PFSK-1 (cell line): ENCODE data around the gene SRRT.

ENCODE experiments used
- POLR2AphosphoS5 ChIP-seq: IDR thresholded peaks from 2 replicates; pipeline ENCODE4 v1.6.1; 2012; ENCODE audit warnings: low read depth, mild to moderate bottlenecking, control low read depth, low read length, moderate library complexity
- SIN3A ChIP-seq: IDR thresholded peaks from 2 replicates; pipeline ENCODE4 v1.6.1; 2012; ENCODE audit warnings: mild to moderate bottlenecking, low read length, moderate library complexity, borderline replicate concordance; ENCODE audit not compliant: insufficient read depth
- TF ChIP-seq, protein P1 (sequence below), 2 experiments: IDR thresholded peaks; 2 replicates each; pipeline versions ENCODE4 v1.6.1 to v1.8.0; 2011 to 2012; ENCODE audit warnings: low read depth in 2 of 2, low read length in 2 of 2, control low read depth in 1 of 2, inconsistent platforms in 1 of 2, mild to moderate bottlenecking in 1 of 2, moderate library complexity in 1 of 2; ENCODE audit not compliant: insufficient read depth in 1 of 2

- TF ChIP-seq POLR2AphosphoS5 (no peak), SIN3A (no peak)
- TF ChIP-seq, protein P1, sequence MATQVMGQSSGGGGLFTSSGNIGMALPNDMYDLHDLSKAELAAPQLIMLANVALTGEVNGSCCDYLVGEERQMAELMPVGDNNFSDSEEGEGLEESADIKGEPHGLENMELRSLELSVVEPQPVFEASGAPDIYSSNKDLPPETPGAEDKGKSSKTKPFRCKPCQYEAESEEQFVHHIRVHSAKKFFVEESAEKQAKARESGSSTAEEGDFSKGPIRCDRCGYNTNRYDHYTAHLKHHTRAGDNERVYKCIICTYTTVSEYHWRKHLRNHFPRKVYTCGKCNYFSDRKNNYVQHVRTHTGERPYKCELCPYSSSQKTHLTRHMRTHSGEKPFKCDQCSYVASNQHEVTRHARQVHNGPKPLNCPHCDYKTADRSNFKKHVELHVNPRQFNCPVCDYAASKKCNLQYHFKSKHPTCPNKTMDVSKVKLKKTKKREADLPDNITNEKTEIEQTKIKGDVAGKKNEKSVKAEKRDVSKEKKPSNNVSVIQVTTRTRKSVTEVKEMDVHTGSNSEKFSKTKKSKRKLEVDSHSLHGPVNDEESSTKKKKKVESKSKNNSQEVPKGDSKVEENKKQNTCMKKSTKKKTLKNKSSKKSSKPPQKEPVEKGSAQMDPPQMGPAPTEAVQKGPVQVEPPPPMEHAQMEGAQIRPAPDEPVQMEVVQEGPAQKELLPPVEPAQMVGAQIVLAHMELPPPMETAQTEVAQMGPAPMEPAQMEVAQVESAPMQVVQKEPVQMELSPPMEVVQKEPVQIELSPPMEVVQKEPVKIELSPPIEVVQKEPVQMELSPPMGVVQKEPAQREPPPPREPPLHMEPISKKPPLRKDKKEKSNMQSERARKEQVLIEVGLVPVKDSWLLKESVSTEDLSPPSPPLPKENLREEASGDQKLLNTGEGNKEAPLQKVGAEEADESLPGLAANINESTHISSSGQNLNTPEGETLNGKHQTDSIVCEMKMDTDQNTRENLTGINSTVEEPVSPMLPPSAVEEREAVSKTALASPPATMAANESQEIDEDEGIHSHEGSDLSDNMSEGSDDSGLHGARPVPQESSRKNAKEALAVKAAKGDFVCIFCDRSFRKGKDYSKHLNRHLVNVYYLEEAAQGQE (IDR thresholded peaks at IDR 0.05; ENCODE audit: insufficient read depth in 1 of 2, low read depth in 2 of 2, low read length in 2 of 2): no peak
Measured at GRCh38 chr7:100873599-100874299, 1.2 kb upstream of the SRRT start.
